NCI-H1105 (cell line): Measurements from ENCODE around the gene SLC5A10.
"Not testable (repeated sequence)": the region's sequence is repeated elsewhere in the genome, so short reads cannot be mapped to it uniquely, and the experiment has no call there.

ENCODE experiments used
- DNase-seq: peaks from one replicate; lab custom pipeline; 2025; lab: John Stamatoyannopoulos, UW

The SLC5A10 gene

GRCh38 chr17:19043032-19043431, 91.1 kb downstream of the SLC5A10 start:
- DNase-seq: not testable (repeated sequence)

GRCh38 chr17:19044643-19045042, 92.7 kb downstream of the SLC5A10 start:
- not testable (repeated sequence) for DNase-seq

DNA sequence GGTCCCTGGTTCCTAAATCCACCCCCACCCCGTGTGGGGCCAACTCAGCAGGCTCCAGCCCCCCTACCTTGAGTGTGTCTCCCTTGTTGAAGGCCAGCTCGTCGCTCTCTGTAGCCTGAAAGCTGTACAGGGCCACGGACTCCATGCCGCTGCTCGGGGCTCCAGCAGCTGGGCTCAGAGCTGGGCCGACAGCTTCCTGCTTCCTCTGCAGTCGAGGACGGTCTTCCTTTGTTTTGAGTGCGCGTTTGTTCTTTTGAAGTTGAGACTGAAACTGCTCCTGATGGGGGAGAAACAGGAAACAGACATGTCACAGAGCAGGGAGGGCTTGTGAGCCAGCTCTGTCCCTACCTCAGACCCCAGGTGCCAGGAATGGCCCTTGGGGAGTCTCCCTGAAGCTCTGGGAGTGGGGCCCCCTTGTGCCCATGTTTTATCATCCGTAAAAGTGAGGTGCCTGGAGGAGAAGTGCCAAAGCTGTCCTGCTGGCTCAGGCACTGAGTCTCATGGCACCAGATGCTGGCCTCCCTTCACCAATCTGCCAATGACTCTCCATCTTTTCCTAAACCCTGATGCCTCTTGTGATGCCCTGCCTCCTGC, 94.9 kb downstream of the SLC5A10 start, which contains the start of gene GRAP:
Gene GRAP (minus strand): TSS at position 176 of the 594 bp plus-strand sequence. CDS start 31 bp downstream, at position 145.
- not testable (repeated sequence) for DNase-seq

DNA sequence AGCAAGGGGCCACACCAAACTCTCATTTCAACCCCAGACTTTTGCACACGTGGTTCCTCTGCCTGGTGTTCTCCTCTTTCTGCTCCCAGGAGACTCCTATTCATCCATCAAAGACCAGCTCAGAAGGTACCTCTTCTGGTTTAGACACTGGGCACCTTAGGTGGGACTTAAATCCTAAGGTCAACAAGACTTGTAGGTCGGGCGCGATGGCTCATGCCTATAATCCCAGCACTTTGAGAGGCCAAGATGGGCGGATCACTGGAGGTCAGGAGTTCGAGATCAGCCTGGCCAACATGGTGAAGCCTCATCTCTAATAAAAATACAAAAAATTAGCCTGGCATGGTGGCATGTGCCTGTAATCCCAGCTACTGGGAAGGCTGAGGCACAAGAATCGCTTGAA, 95.5 kb downstream of the SLC5A10 start:
- DNase-seq: not testable (repeated sequence)

GRCh38 chr17:19048826-19049225, 96.9 kb downstream of the SLC5A10 start:
- not testable (repeated sequence) for DNase-seq

DNA sequence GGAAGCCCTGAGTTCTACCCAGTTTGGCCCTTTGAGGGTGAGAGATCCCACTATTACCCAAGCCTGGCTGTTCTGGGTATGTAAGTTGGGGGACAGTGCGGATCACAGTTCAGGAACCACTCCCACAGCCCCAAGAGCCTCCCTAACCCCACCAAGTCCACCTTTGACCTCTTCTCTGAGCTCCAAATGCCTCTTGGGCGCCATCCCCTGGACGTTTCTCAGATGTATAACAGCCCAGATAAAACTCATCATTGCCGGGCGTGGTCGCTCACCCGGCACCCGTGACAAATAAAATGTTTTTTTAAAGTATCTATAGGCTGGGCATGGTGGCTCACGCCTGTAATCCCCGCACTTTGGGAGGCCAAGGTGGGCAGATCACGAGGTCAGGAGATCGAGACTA, 103.5 kb downstream of the SLC5A10 start:
- DNase-seq: not testable (repeated sequence)

GRCh38 chr17:19062009-19062717, 110.2 kb downstream of the SLC5A10 start:
- not testable (repeated sequence) for DNase-seq

GRCh38 chr17:19062718-19063325, 110.9 kb downstream of the SLC5A10 start:
- DNase-seq: not testable (repeated sequence)

- DNase-seq: not testable (repeated sequence)
These were observed 111.5 kb downstream of the SLC5A10 start for GRCh38 chr17:19063326-19063956.

DNA sequence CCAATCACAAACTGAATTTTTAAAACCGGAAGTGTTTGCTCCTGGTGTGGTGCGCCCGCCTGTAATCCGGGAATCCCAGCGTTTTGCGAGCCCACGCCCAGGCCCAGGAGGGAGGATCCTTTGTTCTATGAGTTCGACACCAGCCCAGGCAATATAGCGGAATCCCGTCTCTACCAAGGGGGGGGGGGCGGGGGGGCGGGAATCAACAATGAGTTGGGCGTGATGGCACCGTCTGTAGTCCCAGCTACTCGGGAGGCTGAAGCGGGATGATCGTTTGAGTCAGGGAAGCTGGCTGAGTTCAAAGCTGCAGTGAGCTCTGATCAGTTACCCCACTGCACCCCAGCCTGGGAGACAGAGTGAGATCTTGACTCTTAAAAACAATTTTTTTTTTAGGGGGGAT, 112.4 kb downstream of the SLC5A10 start:
- not testable (repeated sequence) for DNase-seq

DNA sequence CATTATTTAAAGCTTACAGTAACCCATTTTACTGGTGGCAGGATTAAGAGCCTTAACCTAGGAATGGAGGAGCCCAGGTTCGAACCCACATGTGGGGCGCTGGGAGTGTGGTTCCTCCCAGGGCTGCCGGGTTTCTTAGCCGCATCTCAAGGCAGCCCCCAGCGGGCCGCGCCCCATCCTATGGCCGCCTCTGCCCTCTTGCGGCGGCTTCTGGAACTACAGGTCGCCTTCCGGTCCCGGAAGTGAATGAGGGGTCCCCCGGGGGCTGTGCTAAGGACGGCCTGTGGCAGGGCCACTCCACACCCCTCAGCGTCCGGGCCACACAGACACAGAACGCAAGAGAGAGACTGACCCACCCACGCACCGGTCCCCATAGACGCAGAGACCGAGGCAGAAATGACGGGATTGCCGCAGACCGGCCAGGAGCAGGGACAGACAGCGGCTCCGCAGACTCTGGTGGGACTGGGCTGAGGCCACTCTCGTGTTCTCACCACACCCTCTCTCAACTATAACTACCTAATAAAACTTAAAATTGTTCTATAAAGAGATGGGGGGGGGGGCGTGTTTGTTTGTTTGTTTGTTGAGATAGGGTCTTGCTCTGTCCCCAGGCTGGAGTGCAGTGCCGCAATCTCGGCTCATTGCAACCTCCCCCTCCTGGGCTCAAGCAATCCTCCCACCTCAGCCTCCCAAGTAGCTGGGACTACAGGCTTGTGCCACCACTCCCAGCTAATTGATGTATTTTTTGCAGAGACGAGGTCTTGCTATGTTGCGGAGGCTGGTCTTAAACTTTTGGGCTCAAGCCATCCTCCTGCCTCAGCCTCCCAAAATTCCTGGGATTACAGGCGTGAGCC, 118.6 kb downstream of the SLC5A10 start:
- DNase-seq: not testable (repeated sequence)
